Ectodermal cell (in vitro differentiated cells): Measurements from ENCODE around the gene ZNF784.
"Not testable (repeated sequence)": the region's sequence is repeated elsewhere in the genome, so short reads cannot be mapped to it uniquely, and the experiment has no call there.

Experiments
- H3K27ac ChIP-seq: 2 replicates; pipeline ENCODE4 v1.7.0; 2013; ENCODE audit warnings: mild to moderate bottlenecking, low read depth, low read length; ENCODE audit not compliant: insufficient read depth, poor library complexity, severe bottlenecking
- H3K27me3 ChIP-seq: 2 replicates; pipeline ENCODE4 v1.7.0; 2013; ENCODE audit warnings: mild to moderate bottlenecking, low read length; ENCODE audit not compliant: insufficient read depth, control insufficient read depth, poor library complexity, severe bottlenecking
- H3K36me3 ChIP-seq: one replicate; pipeline ENCODE4 v1.7.0; 2013; ENCODE audit warnings: low read length; ENCODE audit not compliant: control insufficient read depth, insufficient read depth
- H3K4me1 ChIP-seq: one replicate; pipeline ENCODE4 v1.7.0; 2013; ENCODE audit warnings: low read length; ENCODE audit not compliant: control insufficient read depth, insufficient read depth
- H3K4me3 ChIP-seq: 2 replicates; pipeline ENCODE4 v1.7.0; 2013; ENCODE audit warnings: low read depth, low read length, control low read depth; ENCODE audit not compliant: insufficient read depth
- H3K9me3 ChIP-seq: 2 replicates; pipeline ENCODE4 v1.7.0; 2013; ENCODE audit warnings: mild to moderate bottlenecking, low read length, moderate library complexity; ENCODE audit not compliant: control insufficient read depth
- WGBS, 2 experiments: methylation state at CpG; one replicate each; pipeline ENCODE4 v1.1.7; 2013; ENCODE audit warnings: missing lambda C conversion rate in 2 of 2; 5-methylcytosine and 5-hydroxymethylcytosine counted together

ZNF784 gene

GRCh38 chr19:55585658-55586339, 38.6 kb downstream of the ZNF784 start:
- Histone ChIP-seq H3K36me3 (no peaks in the 10 kb centered on the region), H3K9me3 (no peaks in the 10 kb centered on the region), H3K4me1 (peaks cover 13% of the 10 kb centered on the region), H3K27me3 (peaks cover 4% of the 10 kb centered on the region), H3K4me3 (peak overlapping the region; percentile 1), H3K27ac (peak overlapping the region; percentile 38)
- WGBS, 2 experiments: 6% methylated on average over 36 of the region's 36 CpGs

DNA sequence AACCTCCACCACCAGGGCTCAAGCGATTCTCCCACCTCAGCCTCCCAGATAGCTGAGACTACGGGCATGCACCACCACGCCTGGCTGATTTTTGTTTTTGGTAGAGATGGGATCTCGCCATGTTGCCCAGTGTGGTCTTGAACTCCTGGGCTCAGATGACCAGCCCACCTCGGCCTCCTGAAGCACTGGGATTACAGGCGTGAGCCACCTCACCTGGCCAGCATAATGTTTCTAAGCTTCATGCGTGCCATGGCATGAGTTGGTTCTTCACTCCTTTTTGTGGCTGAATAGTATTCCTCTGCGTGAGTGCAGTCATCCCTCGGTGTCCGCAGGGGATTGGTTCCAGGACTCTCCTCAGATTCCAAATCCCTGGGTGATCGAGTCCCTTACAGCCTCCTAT, 39.5 kb downstream of the ZNF784 start:
- WGBS, 2 experiments: 94 to 95% methylated on average over 11 of the region's 11 CpGs
- no peaks in the 10 kb centered on the region for H3K9me3 ChIP-seq
- no peak overlapping the region for H3K27ac ChIP-seq
- H3K36me3 ChIP-seq: no peaks in the 10 kb centered on the region
- peaks cover 8% of the 10 kb centered on the region for H3K4me1 ChIP-seq
- peaks cover 4% of the 10 kb centered on the region for H3K27me3 ChIP-seq
- H3K4me3 ChIP-seq: no peak overlapping the region

GRCh38 chr19:55583897-55584296, 40.5 kb downstream of the ZNF784 start:
- not testable (repeated sequence) for H3K4me3 ChIP-seq, H3K36me3 ChIP-seq, H3K27ac ChIP-seq, H3K27me3 ChIP-seq, H3K4me1 ChIP-seq, H3K9me3 ChIP-seq
- 94 to 97% methylated on average over 8 of the region's 8 CpGs for WGBS, 2 experiments

- H3K27ac ChIP-seq: not testable (repeated sequence)
- WGBS, 2 experiments: 88 to 92% methylated on average over 4 of the region's 4 CpGs
Observed at GRCh38 chr19:55582284-55582683, 42.1 kb downstream of the ZNF784 start.

DNA sequence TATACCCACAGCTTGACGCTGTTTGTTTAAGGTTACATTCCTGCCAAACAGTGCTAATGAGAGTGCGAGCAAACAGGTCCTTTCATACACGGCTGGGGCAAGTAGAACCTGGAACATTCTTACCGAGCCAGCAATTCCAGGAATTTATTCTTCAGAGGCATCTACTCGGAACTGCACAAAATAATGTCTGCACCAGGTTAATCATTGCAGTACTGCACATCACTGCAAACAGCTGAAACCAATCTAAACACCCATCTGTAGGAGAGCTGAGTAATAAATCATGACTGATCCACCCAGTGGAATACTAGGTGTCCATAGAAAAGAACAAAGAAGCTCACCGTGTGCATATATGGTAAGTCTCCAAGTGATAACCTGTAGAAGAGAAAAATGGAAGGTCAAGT, 42.5 kb downstream of the ZNF784 start:
- peaks cover 10% of the 10 kb centered on the region for H3K36me3 ChIP-seq
- WGBS, 2 experiments: 64 to 66% methylated on average over 6 of the region's 6 CpGs
- H3K27me3 ChIP-seq: peaks cover 4% of the 10 kb centered on the region
- no peak overlapping the region for H3K4me3 ChIP-seq
- peaks cover 4% of the 10 kb centered on the region for H3K4me1 ChIP-seq
- H3K9me3 ChIP-seq: no peaks in the 10 kb centered on the region
- no peak overlapping the region for H3K27ac ChIP-seq

More at GRCh38 chr19:55582284-55582683, 42.1 kb downstream of the ZNF784 start:
- not testable (repeated sequence) for H3K27me3 ChIP-seq, H3K4me1 ChIP-seq, H3K4me3 ChIP-seq, H3K36me3 ChIP-seq, H3K9me3 ChIP-seq

DNA sequence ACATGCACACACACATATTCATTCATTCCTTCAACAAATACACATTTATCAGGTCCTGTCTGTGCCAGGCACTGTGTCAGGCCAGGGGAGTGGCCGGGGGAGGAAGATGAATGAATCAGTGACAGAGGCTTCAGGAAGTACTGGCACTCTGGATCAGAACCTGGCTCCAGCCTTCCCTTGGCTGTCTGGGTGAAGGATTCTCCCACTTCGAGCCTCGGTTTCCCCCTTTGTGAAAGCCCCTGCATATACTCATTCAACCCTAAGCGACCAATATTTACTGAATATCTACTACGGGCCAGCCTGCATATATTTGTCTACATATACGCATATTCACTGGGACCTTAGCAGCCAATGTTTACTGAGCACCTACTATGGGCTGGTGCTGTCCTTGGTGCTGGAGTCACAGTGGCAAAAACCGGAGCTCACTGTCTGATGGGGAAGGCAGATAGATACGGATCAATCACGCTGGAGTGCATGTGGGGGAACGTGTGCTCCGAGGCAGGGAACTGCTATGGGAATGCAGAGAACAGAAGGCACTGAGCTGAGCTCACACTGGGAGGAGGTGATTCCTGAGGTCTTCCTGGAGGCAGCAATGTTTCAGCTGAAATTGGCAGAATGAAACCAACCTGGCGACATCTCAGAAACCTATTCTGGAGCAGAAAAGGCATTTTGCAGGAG, 43.1 kb downstream of the ZNF784 start:
- no peak overlapping the region for H3K27ac ChIP-seq
- H3K4me3 ChIP-seq: peak overlapping the region; percentile 91
- H3K36me3 ChIP-seq: peaks cover 12% of the 10 kb centered on the region
- H3K4me1 ChIP-seq: peaks cover 4% of the 10 kb centered on the region
- no peaks in the 10 kb centered on the region for H3K9me3 ChIP-seq
- peaks cover 4% of the 10 kb centered on the region for H3K27me3 ChIP-seq
- 42 to 43% methylated on average over 12 of the region's 12 CpGs for WGBS, 2 experiments

DNA sequence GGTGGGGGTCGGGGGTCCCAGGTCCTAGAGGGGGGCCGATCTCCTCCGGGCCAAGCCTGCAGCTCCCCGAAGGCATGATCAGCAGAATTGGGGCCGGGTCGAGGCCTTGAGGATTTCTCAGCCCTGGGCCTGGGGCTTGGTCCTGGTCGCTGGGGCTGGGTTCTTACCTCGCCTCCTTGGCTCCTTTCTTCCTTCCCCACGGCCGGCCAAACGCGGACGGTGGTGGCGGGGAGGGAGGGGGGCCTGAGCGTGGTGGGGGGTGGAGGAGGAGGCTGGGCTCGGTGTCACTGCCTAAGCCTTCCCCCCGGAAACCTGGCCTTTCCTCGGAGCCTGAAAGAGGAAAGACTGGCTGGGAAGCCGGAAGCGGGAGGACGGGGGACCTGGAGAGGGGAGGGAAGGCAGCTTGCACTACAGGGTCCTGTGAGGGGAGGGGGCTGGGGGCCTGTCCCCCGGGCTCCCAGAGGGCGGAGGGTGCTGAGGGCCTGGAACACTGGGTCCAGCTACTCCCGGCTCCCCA, 43.7 kb downstream of the ZNF784 start, which contains the start of gene ZNF579:
TSS of gene ZNF579 (minus strand) at position 221 of the 517 bp plus-strand sequence. CDS start 1,209 bp downstream, outside the sequence.
- whole genome bisulfite sequencing, 2 experiments: 3 to 4% methylated on average over 19 of the region's 24 CpGs
- H3K27me3 ChIP-seq: peaks cover 4% of the 10 kb centered on the region
- H3K36me3 ChIP-seq: peaks cover 12% of the 10 kb centered on the region
- no peaks in the 10 kb centered on the region for H3K9me3 ChIP-seq
- peaks cover 4% of the 10 kb centered on the region for H3K4me1 ChIP-seq
- peak within 1 kb of the TSS; percentile 91 for H3K4me3 ChIP-seq
- H3K27ac ChIP-seq: peak within 1 kb of the TSS; percentile 55

DNA sequence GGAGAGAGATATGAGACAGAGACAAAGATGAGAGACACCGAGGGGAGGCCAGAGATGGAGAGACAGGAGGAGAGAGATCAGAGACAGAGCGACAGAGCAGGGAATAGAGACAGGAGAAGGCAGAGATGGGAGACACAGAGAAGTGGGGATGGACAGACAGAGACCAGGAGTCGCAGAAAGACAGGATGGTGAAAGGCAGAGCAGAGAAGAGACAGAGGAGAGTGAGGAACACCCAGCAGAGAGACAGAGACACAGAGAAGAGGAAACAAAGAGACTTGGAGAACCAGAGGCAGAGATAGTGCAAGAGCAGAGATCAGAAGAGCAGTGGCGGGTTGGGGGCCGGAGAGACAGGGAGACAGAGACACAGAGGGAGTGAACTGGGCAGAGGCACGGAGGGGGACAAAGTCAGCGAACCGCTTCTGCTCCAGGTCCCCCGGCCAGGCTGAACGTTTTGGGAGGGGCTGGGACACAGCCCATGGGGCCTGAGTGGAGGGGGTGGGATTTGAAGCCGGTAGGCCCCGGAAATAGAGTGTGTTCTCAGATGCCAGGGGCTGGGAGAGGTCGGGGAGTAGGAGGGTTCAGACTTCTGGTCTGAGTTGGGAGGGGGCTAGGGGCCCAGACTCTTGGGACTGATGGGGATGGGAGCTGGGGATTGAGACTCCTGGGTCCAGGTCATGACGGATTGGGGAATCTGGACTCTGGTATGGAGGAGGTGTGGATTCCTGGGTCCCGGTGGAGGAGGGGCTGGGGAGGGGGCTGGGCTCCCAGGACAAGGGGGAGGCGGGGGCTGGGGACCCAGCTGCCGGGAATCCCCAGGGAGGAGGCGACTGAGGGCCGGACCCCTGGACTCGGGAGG, 44.4 kb downstream of the ZNF784 start:
- H3K4me3 ChIP-seq: peak overlapping the region; percentile 91
- H3K9me3 ChIP-seq: no peaks in the 10 kb centered on the region
- 13 to 15% methylated on average over 20 of the region's 20 CpGs for WGBS, 2 experiments
- H3K27ac ChIP-seq: peak overlapping the region; percentile 55
- H3K36me3 ChIP-seq: peaks cover 12% of the 10 kb centered on the region
- H3K4me1 ChIP-seq: no peaks in the 10 kb centered on the region
- H3K27me3 ChIP-seq: peaks cover 4% of the 10 kb centered on the region

DNA sequence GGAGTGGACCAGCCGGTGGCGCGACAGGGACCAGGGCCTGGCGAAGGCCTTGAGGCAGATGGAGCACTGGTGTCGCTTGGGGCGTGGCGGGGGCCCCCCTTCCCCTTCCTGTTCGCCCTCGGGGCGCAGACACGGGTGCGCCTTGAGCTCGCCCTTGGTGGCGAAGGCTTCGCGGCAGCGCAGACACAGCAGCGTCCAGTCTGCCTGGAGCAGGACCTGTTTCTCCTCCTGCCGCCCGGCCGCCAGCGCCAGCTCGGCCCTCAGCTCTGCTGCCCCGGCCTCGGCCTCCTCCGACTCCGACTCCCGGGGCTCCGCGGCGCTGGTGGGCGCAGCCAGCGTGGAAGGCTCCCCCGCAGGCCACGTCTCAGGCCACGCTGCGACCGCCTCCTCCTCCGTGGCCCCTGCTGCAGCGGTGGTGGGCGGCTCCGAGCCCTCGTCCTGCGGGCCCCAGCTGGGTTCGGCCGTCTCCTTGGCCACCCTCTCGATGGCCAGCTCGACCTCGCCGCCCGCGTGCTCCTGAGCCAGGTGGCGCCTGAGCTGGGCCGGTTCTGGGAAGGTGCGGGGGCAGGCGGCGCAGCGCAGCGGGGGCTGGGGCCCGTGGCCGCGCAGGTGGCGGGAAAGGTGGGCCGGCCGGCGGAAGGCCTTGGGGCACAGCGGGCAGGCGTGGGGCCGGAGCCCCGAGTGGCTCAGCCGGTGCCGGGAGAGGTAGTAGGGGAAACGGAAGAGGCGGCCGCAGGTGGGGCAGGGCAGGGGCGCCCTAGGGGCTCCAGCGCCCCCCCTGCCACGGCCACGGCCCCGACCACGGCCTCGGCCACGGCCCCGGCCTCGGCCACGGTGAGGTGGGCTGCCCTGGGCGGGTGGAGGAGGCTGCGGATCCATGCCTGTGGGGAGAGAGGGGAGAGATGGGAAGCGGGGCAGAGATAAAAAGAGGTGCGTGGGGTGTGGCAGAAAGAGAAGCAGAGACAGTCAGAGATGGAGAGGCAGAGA, 45.3 kb downstream of the ZNF784 start:
- no peak overlapping the region for H3K27ac ChIP-seq
- H3K36me3 ChIP-seq: peaks cover 12% of the 10 kb centered on the region
- peaks cover 4% of the 10 kb centered on the region for H3K27me3 ChIP-seq
- WGBS, 2 experiments: 96 to 97% methylated on average over 90 of the region's 90 CpGs
- no peaks in the 10 kb centered on the region for H3K9me3 ChIP-seq
- H3K4me3 ChIP-seq: peak overlapping the region; percentile 91
- no peaks in the 10 kb centered on the region for H3K4me1 ChIP-seq
